Loucy (cell line): ENCODE results near the gene ARMH3.

Experiments used
- H2AFZ ChIP-seq: fragments of 200-600 bp; sonication (generic); 2 replicates; pipeline ENCODE4 v1.6.0; 2016; ENCODE audit warnings: antibody characterized with exemption, mild to moderate bottlenecking, low read length, moderate library complexity
- H3F3A ChIP-seq: fragments of 200-600 bp; 2 replicates; pipeline ENCODE4 v1.6.0; 2016; ENCODE audit warnings: antibody characterized with exemption, low read depth, mild to moderate bottlenecking
- H3K27me3 ChIP-seq: fragments of 200-600 bp; sonication (generic); 2 replicates; pipeline ENCODE4 v1.6.1; 2014; ENCODE audit warnings: low read length, mild to moderate bottlenecking; ENCODE audit not compliant: insufficient read depth, poor library complexity, severe bottlenecking
- H3K36me3 ChIP-seq: fragments of 200-600 bp; sonication (generic); 2 replicates; pipeline ENCODE4 v1.6.1; 2016; ENCODE audit warnings: low read length; ENCODE audit not compliant: insufficient read depth
- H3K4me1 ChIP-seq: fragments of 200-600 bp; sonication (generic); 2 replicates; pipeline ENCODE4 v1.5.1; 2014; ENCODE audit warnings: low read length, mild to moderate bottlenecking; ENCODE audit not compliant: insufficient read depth, poor library complexity, severe bottlenecking
- H3K4me2 ChIP-seq: fragments of 200-600 bp; sonication (generic); 2 replicates; pipeline ENCODE4 v1.6.0; 2014; ENCODE audit warnings: antibody characterized with exemption, low read length, low read depth, mild to moderate bottlenecking; ENCODE audit not compliant: poor library complexity, severe bottlenecking
- H3K4me3 ChIP-seq: fragments of 200-600 bp; sonication (generic); 2 replicates; pipeline ENCODE4 v1.5.1; 2014; ENCODE audit warnings: low read length, mild to moderate bottlenecking, mixed read lengths; ENCODE audit not compliant: poor library complexity, severe bottlenecking
- H3K79me2 ChIP-seq: fragments of 200-600 bp; sonication (generic); 2 replicates; pipeline ENCODE4 v1.6.1; 2014; ENCODE audit warnings: low read length; ENCODE audit not compliant: insufficient read depth
- H3K9ac ChIP-seq: fragments of 200-600 bp; sonication (generic); 2 replicates; pipeline ENCODE4 v1.6.0; 2014; ENCODE audit warnings: mild to moderate bottlenecking, low read depth, low read length, moderate library complexity; ENCODE audit not compliant: poor library complexity, severe bottlenecking
- H3K9me2 ChIP-seq: fragments of 200-600 bp; sonication (generic); replicated peaks from 2 replicates; pipeline ENCODE4 v1.6.1; 2016; ENCODE audit warnings: low read depth, low read length, mixed read lengths
- H3K9me3 ChIP-seq: fragments of 200-600 bp; sonication (generic); 2 replicates; pipeline ENCODE4 v1.6.1; 2014; ENCODE audit warnings: mild to moderate bottlenecking, antibody characterized with exemption, low read length, low read depth; ENCODE audit not compliant: insufficient read depth
- H4K20me1 ChIP-seq: fragments of 200-600 bp; sonication (generic); 2 replicates; pipeline ENCODE4 v1.6.0; 2014; ENCODE audit warnings: antibody characterized with exemption, low read length, mild to moderate bottlenecking; ENCODE audit not compliant: insufficient read depth, poor library complexity, severe bottlenecking
- CTCF ChIP-seq: fragments of 200-600 bp; sonication (generic); conservative IDR thresholded peaks from 2 replicates; pipeline ENCODE4 v1.5.1; 2014; ENCODE audit warnings: mild to moderate bottlenecking, antibody characterized with exemption, low read length
- EZH2phosphoT487 ChIP-seq: fragments of 200-600 bp; IDR thresholded peaks from 2 replicates; pipeline ENCODE4 v1.6.1; 2018; ENCODE audit warnings: antibody characterized with exemption, mild to moderate bottlenecking, moderate library complexity, borderline replicate concordance

ARMH3 gene

GRCh38 chr10:102055647-102056419 is at the start of gene ARMH3:
ARMH3 (minus strand) TSS chr10:102056173; CDS start chr10:102040114, 16,059 bp downstream.
- peaks cover 47% of the 10 kb centered on the region for H3K79me2 ChIP-seq
- H2AFZ ChIP-seq: peak within 1 kb of the TSS; percentile 95
- no peaks in the 10 kb centered on the region for H3F3A ChIP-seq
- H3K4me1 ChIP-seq: peaks cover 32% of the 10 kb centered on the region
- H3K36me3 ChIP-seq: no peaks in the 10 kb centered on the region
- peak within 1 kb of the TSS; percentile 100 for H3K4me2 ChIP-seq
- H3K9me3 ChIP-seq: no peaks in the 10 kb centered on the region
- TF ChIP-seq EZH2phosphoT487: no peak
- no peak for TF ChIP-seq CTCF
- H3K27me3 ChIP-seq: no peaks in the 10 kb centered on the region
- peak within 1 kb of the TSS; percentile 84 for H3K9ac ChIP-seq
- H3K4me3 ChIP-seq: peak within 1 kb of the TSS; percentile 99
- peaks cover 16% of the 10 kb centered on the region for H4K20me1 ChIP-seq
- H3K9me2 ChIP-seq: no peaks in the 10 kb centered on the region

GRCh38 chr10:102102421-102102820 is 46.4 kb upstream of the ARMH3 start:
- TF ChIP-seq EZH2phosphoT487 (no peak), CTCF (no peak)

GRCh38 chr10:102101152-102101551 is 45.2 kb upstream of the ARMH3 start:
- TF ChIP-seq CTCF: 0 out of 2 replicates have a peak, but pooled peaks have one; percentile 10
- no peak for TF ChIP-seq EZH2phosphoT487
- no peaks in the 10 kb centered on the region for H3K27me3 ChIP-seq

More at GRCh38 chr10:102102421-102102820, 46.4 kb upstream of the ARMH3 start:
- Histone ChIP-seq H3K9ac (no peak overlapping the region), H3K9me3 (no peaks in the 10 kb centered on the region), H3K79me2 (no peaks in the 10 kb centered on the region), H3K36me3 (peaks cover 13% of the 10 kb centered on the region; the same call in 1 of the 2 replicates), H3K27me3 (no peaks in the 10 kb centered on the region), H3K4me3 (no peak overlapping the region), H4K20me1 (no peaks in the 10 kb centered on the region), H3F3A (no peaks in the 10 kb centered on the region), H3K9me2 (no peaks in the 10 kb centered on the region), H3K4me2 (no peak overlapping the region), H3K4me1 (peaks cover 17% of the 10 kb centered on the region), H2AFZ (no peak overlapping the region)

More at GRCh38 chr10:102101152-102101551, 45.2 kb upstream of the ARMH3 start:
- peaks cover 17% of the 10 kb centered on the region for H3K4me1 ChIP-seq
- H3K79me2 ChIP-seq: no peaks in the 10 kb centered on the region
- H3K4me3 ChIP-seq: no peak overlapping the region
- H3K9ac ChIP-seq: no peak overlapping the region
- H2AFZ ChIP-seq: no peak overlapping the region
- H4K20me1 ChIP-seq: no peaks in the 10 kb centered on the region
- no peaks in the 10 kb centered on the region for H3K9me2 ChIP-seq
- no peaks in the 10 kb centered on the region for H3F3A ChIP-seq
- peaks cover 3% of the 10 kb centered on the region; the same call in 1 of the 2 replicates for H3K36me3 ChIP-seq
- no peaks in the 10 kb centered on the region for H3K9me3 ChIP-seq
- no peak overlapping the region for H3K4me2 ChIP-seq
